ENCODE measurements around the gene TGM3. TPM values are rescaled to one million over a fixed set of nuclear protein-coding genes. Genes with fewer than 3 reads are reported as not detected.

The TGM3 gene
- total and polyA plus RNA-seq, 9 donors: 0.04 to 0.46 (median 0.15) TPM; not detected in 4

GRCh38 chr20:2296524-2297356 is 939 bp downstream of the TGM3 start:
- Histone ChIP-seq H3K27ac (no peak overlapping the region), H3K4me1 (ENCODE audit: insufficient read depth) (no peaks in the 10 kb centered on the region), H3K36me3 (no peaks in the 10 kb centered on the region), H3K9me3 (no peaks in the 10 kb centered on the region), H3K4me3 (no peak overlapping the region), H3K27me3 (no peaks in the 10 kb centered on the region)
- no peak for TF ChIP-seq POLR2A (IDR thresholded peaks at IDR 0.05)
- TF ChIP-seq CTCF (IDR thresholded peaks at IDR 0.05): no peak
- no peak for TF ChIP-seq EP300 (IDR thresholded peaks at IDR 0.05)
- WGBS, 3 donors: 44 to 55% (median 44%) methylated on average over 5 of the region's 5 CpGs
- no peak for DNase-seq
- intact Hi-C loops (cut with DNase I): no loop called here

GRCh38 chr20:2297357-2297728 is 1.5 kb downstream of the TGM3 start:
- H3K36me3 ChIP-seq: no peaks in the 10 kb centered on the region
- no peaks in the 10 kb centered on the region for H3K9me3 ChIP-seq
- no peak for DNase-seq
- WGBS, 3 donors: 14 to 27% (median 17%) methylated on average over 7 of the region's 7 CpGs
- TF ChIP-seq POLR2A (IDR thresholded peaks at IDR 0.05) (no peak), EP300 (IDR thresholded peaks at IDR 0.05) (no peak), CTCF (IDR thresholded peaks at IDR 0.05) (no peak)
- H3K4me3 ChIP-seq: no peak overlapping the region
- H3K27me3 ChIP-seq: no peaks in the 10 kb centered on the region
- no peaks in the 10 kb centered on the region for H3K4me1 ChIP-seq (ENCODE audit: insufficient read depth)
- H3K27ac ChIP-seq: no peak overlapping the region
- intact Hi-C loops (cut with DNase I): no loop called here

GRCh38 chr20:2298116-2298515 is 2.3 kb downstream of the TGM3 start:
- H3K4me1 ChIP-seq (ENCODE audit: insufficient read depth): no peaks in the 10 kb centered on the region
- TF ChIP-seq EP300 (IDR thresholded peaks at IDR 0.05) (no peak), POLR2A (IDR thresholded peaks at IDR 0.05) (no peak), CTCF (IDR thresholded peaks at IDR 0.05) (no peak)
- no peak overlapping the region for H3K4me3 ChIP-seq
- no peaks in the 10 kb centered on the region for H3K27me3 ChIP-seq
- H3K27ac ChIP-seq: no peak overlapping the region
- intact Hi-C loops (cut with DNase I): no loop called here
- DNase-seq: no peak
- H3K36me3 ChIP-seq: no peaks in the 10 kb centered on the region
- no peaks in the 10 kb centered on the region for H3K9me3 ChIP-seq
- 93 to 98% (median 94%) methylated on average over 2 of the region's 2 CpGs for WGBS, 3 donors

- no peaks in the 10 kb centered on the region for H3K4me1 ChIP-seq (ENCODE audit: insufficient read depth)
- H3K27me3 ChIP-seq: no peaks in the 10 kb centered on the region
- DNase-seq: no peak
- no peak for TF ChIP-seq POLR2A (IDR thresholded peaks at IDR 0.05)
- no peak for TF ChIP-seq CTCF (IDR thresholded peaks at IDR 0.05)
- no peak for TF ChIP-seq EP300 (IDR thresholded peaks at IDR 0.05)
- no peaks in the 10 kb centered on the region for H3K36me3 ChIP-seq
- intact Hi-C loops (cut with DNase I): no loop called here
- 59 to 75% (median 63%) methylated on average over 5 of the region's 5 CpGs for WGBS, 3 donors
- no peak overlapping the region for H3K4me3 ChIP-seq
- no peak overlapping the region for H3K27ac ChIP-seq
- H3K9me3 ChIP-seq: no peaks in the 10 kb centered on the region
Measured at GRCh38 chr20:2298701-2299100, 2.9 kb downstream of the TGM3 start.
